B cell (primary cell): ENCODE measurements around the gene SLC6A6. TPM values are rescaled to one million over a fixed set of nuclear protein-coding genes. Genes with fewer than 3 reads are reported as not detected.

ENCODE experiments used
- ATAC-seq: fragments of 200-7000 bp; cut with Tn5 transposase; one replicate; pipeline ENCODE4 v1.10.0; 2021; ENCODE audit warnings: low read depth, mild to moderate bottlenecking, moderate number of reproducible peaks, moderate library complexity
- CTCF ChIA-PET: fragments of 350-600 bp; sonication (Branson Sonifier 250); formaldehyde crosslinking; loops from one replicate; lab custom pipeline; 2021; ENCODE audit warnings: antibody characterized with exemption, inconsistent platforms; lab: Charles Lee
- POLR2A ChIA-PET: fragments of 350-600 bp; sonication (Branson Sonifier 250); formaldehyde crosslinking; loops from one replicate; lab custom pipeline; 2021; ENCODE audit warnings: antibody characterized with exemption; lab: Charles Lee
- DNase-seq: peaks from one replicate; pipeline ENCODE4 v3.0.0; 2013
- H2AFZ ChIP-seq: 2 replicates; pipeline ENCODE4 v1.6.1; 2012; ENCODE audit warnings: mild to moderate bottlenecking, low read depth, low read length; ENCODE audit not compliant: insufficient read depth, poor library complexity, severe bottlenecking
- H3K27ac ChIP-seq, 2 donors: 1 replicate in 1 of 2; 2 replicates in 1 of 2; pipeline ENCODE4 v1.5.1; 2012 to 2013; ENCODE audit warnings: low read length in 2 of 2, mild to moderate bottlenecking in 2 of 2, moderate library complexity in 1 of 2
- H3K27me3 ChIP-seq, 4 experiments: fragments of 200-600 bp in 1 of 4; sonication (generic) in 1 of 4; replicated peaks in 1 of 4; 1 replicate in 2 of 4; 2 replicates in 2 of 4; pipeline versions ENCODE4 v1.6.1 to v1.7.0; 2013 to 2016; ENCODE audit warnings: low read length in 3 of 4, mild to moderate bottlenecking in 2 of 4, mixed read lengths in 1 of 4, moderate library complexity in 1 of 4; ENCODE audit not compliant: insufficient read depth in 4 of 4, control insufficient read depth in 3 of 4; ENCODE audit errors: control extremely low read depth in 1 of 4
- H3K36me3 ChIP-seq, 2 experiments: replicated peaks in 1 of 2; 1 replicate in 1 of 2; 2 replicates in 1 of 2; pipeline versions ENCODE4 v1.6.1 to v1.7.1; 2013; ENCODE audit warnings: low read length in 1 of 2; ENCODE audit not compliant: insufficient read depth in 2 of 2, control insufficient read depth in 1 of 2; ENCODE audit errors: control extremely low read depth in 1 of 2, extremely low read depth in 1 of 2
- H3K4me1 ChIP-seq, 2 donors: fragments of 200-600 bp in 1 of 2; sonication (generic) in 1 of 2; 1 replicate in 1 of 2; 2 replicates in 1 of 2; pipeline versions ENCODE4 v1.5.1 to v1.6.1; 2013 to 2017; ENCODE audit warnings: low read length in 2 of 2; ENCODE audit not compliant: control insufficient read depth in 2 of 2, insufficient read depth in 2 of 2
- H3K4me2 ChIP-seq: replicated peaks from 2 replicates; pipeline ENCODE3; 2012; ENCODE audit warnings: mild to moderate bottlenecking, low read depth, low read length; ENCODE audit not compliant: poor library complexity, severe bottlenecking
- H3K4me3 ChIP-seq, 5 experiments: fragments of 200-600 bp in 1 of 5; sonication (generic) in 1 of 5; 1 replicate in 3 of 5; 2 replicates in 2 of 5; pipeline versions ENCODE4 v1.5.1 to v1.7.0; 2011 to 2016; ENCODE audit warnings: low read length in 4 of 5, mild to moderate bottlenecking in 4 of 5, low read depth in 2 of 5, control low read depth in 1 of 5, moderate library complexity in 1 of 5; ENCODE audit not compliant: insufficient read depth in 1 of 5; ENCODE audit errors: control extremely low read depth in 1 of 5, extremely low read depth in 1 of 5
- H3K79me2 ChIP-seq: fragments of 200-600 bp; sonication (generic); one replicate; pipeline ENCODE4 v1.6.0; 2016; ENCODE audit warnings: low read length; ENCODE audit not compliant: control insufficient read depth, insufficient read depth
- H3K9ac ChIP-seq: fragments of 200-600 bp; sonication (generic); 2 replicates; pipeline ENCODE4 v1.6.1; 2017; ENCODE audit warnings: mild to moderate bottlenecking, low read length, moderate library complexity
- H3K9me3 ChIP-seq, 3 donors: one replicate each; pipeline versions ENCODE4 v1.6.1 to v1.7.1; 2013; ENCODE audit warnings: low read length in 2 of 3; ENCODE audit not compliant: control insufficient read depth in 2 of 3, insufficient read depth in 1 of 3; ENCODE audit errors: control extremely low read depth in 1 of 3
- H4K20me1 ChIP-seq: 2 replicates; pipeline ENCODE4 v1.6.0; 2012; ENCODE audit warnings: mild to moderate bottlenecking, low read length; ENCODE audit not compliant: insufficient read depth, control insufficient read depth, poor library complexity, severe bottlenecking
- H3K27ac Mint-ChIP-seq: one replicate; pipeline ENCODE4 v1.8.0; 2021; ENCODE audit warnings: mixed read lengths
- H3K27me3 Mint-ChIP-seq: one replicate; pipeline ENCODE4 v1.8.0; 2021; ENCODE audit warnings: mixed read lengths
- H3K4me1 Mint-ChIP-seq: one replicate; pipeline ENCODE4 v1.8.0; 2021; ENCODE audit warnings: mixed read lengths
- H3K4me3 Mint-ChIP-seq: one replicate; pipeline ENCODE4 v1.8.0; 2021; ENCODE audit warnings: mixed read lengths
- H3K9me3 Mint-ChIP-seq: one replicate; pipeline ENCODE4 v1.8.0; 2022; ENCODE audit warnings: mixed read lengths; ENCODE audit not compliant: insufficient read depth
- EZH2 ChIP-seq: IDR thresholded peaks from 2 replicates; pipeline ENCODE4 v1.6.1; 2012; ENCODE audit warnings: borderline replicate concordance, low read depth, mild to moderate bottlenecking, moderate library complexity, low read length; ENCODE audit not compliant: insufficient read depth, poor library complexity, severe bottlenecking
- WGBS: methylation state at CpG from one replicate; pipeline ENCODE4 v1.1.5; 2013; ENCODE audit warnings: missing lambda C conversion rate; ENCODE audit not compliant: insufficient coverage; 5-methylcytosine and 5-hydroxymethylcytosine counted together
- intact Hi-C: fragments of 100-400 bp; cut with micrococcal nuclease; formaldehyde crosslinking; loops from one replicate; pipeline ENCODE4 v1.10.0; 2022
- polyA plus RNA-seq: library from polyadenylated mRNA; depleted of rRNA; stranded (reverse); fragments of >200 nt; gene quantifications from 2 replicates; pipeline ENCODE4 v1.2.3, GENCODE V29; 2012
- total RNA-seq, 2 donors: library from RNA; stranded (reverse); fragments of 120-200 nt in 1 of 2; gene quantifications; 1 replicate in 1 of 2; 2 replicates in 1 of 2; pipeline versions ENCODE4 v1.2.3 to v1.2.4, GENCODE V29; 2013 to 2022
- TF ChIP-seq, protein P1 (sequence below): fragments of 200-600 bp; IDR thresholded peaks from one replicate; pipeline ENCODE4 v1.8.0; 2022; ENCODE audit warnings: antibody characterized with exemption, mild to moderate bottlenecking

SLC6A6 gene
- total and polyA plus RNA-seq, 2 donors (not counting 1 experiment from before 2014, with no cell fraction given) = 34.2 to 48.7 TPM

DNA sequence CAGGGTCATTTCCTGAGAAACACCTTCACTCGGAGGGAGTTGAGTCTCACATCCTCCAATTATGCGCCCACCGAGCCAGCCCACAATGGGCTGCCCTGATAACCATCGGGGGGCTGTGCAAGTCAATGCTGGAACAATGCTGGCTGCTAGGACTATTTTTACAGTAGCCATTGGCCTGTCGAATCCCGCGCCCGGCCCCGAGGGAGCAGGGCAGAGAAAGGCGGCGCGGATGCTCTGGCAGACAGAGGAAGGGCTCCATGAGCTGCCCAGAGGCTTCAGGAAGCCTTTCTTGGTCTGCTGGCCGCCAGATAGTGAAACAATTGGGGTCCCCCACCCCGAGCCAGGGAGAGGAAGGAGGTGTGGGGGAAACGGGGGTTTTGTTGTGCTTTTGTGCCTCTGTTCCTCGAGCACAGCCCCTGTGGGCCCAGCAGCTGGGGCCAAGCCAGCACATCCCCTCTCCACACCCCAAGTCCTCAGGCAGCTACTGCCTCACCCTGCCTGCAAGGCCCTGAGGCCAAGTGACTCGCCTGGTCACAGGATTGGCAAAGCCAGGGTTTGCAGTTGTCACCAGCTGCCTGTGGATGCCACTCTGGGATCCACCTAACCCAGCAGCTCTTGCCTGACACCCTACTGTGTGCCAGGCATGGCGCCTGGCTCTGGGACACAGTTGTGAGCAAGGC lies 39.0 kb downstream of the SLC6A6 start:
- Histone ChIP-seq H3K4me1 (peaks cover 14 to 29% of the 10 kb centered on the region in 2 donors), H3K9me3 (no peaks in the 10 kb centered on the region), H2AFZ (no peak overlapping the region), H3K36me3 (peaks cover 0 to 25% of the 10 kb centered on the region in 2 experiments), H3K9ac (no peak overlapping the region), H3K79me2 (peaks cover 50% of the 10 kb centered on the region), H3K4me2 (no peak overlapping the region), H3K27ac (no peak overlapping the region), H3K4me3 (no peak overlapping the region), H4K20me1 (peaks cover 39% of the 10 kb centered on the region), H3K27me3 (no peaks in the 10 kb centered on the region)
- WGBS = 79% methylated on average over 15 of the region's 18 CpGs
- Mint-ChIP-seq H3K27me3 (no peaks in the 10 kb centered on the region), H3K9me3 (no peaks in the 10 kb centered on the region), H3K4me3 (no peak overlapping the region), H3K27ac (no peak overlapping the region), H3K4me1 (peaks cover 33% of the 10 kb centered on the region)
- ChIA-PET CTCF (interaction anchor here (1.2 kb wide), 1 partner anchor 26 kb away, joined by 4 read pairs; no protein-coding TSS in a partner anchor), POLR2A (no interaction called here)
- ATAC-seq = no peak
- no peak for DNase-seq
- TF ChIP-seq EZH2 = no peak
- TF ChIP-seq, protein P1, sequence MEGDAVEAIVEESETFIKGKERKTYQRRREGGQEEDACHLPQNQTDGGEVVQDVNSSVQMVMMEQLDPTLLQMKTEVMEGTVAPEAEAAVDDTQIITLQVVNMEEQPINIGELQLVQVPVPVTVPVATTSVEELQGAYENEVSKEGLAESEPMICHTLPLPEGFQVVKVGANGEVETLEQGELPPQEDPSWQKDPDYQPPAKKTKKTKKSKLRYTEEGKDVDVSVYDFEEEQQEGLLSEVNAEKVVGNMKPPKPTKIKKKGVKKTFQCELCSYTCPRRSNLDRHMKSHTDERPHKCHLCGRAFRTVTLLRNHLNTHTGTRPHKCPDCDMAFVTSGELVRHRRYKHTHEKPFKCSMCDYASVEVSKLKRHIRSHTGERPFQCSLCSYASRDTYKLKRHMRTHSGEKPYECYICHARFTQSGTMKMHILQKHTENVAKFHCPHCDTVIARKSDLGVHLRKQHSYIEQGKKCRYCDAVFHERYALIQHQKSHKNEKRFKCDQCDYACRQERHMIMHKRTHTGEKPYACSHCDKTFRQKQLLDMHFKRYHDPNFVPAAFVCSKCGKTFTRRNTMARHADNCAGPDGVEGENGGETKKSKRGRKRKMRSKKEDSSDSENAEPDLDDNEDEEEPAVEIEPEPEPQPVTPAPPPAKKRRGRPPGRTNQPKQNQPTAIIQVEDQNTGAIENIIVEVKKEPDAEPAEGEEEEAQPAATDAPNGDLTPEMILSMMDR = no peak
- intact Hi-C loops = no loop called here

DNA sequence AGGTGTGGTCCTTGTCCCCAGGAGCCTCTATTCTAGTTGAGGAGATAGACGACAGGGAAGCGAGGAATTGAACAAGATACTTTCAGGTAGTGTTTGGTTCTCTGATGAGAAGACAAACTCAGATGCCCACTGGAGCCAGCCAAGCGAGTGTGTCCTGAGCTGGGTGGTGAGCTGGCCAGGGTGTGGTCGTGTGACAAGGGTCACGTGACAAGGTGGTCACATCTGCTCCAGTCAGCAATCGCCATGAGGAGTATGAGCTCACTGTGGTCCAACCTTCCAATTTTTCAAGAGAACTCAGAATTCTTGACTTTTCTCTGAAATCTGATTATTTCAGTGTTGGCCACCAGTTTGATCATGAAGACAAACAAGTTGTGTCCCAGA lies 39.5 kb downstream of the SLC6A6 start:
- H4K20me1 ChIP-seq = peaks cover 39% of the 10 kb centered on the region
- H3K9me3 ChIP-seq = no peaks in the 10 kb centered on the region
- no peak overlapping the region for H3K9ac ChIP-seq
- H3K27ac ChIP-seq = no peak overlapping the region
- H3K4me3 Mint-ChIP-seq = no peak overlapping the region
- CTCF ChIA-PET = interaction anchor here (1.2 kb wide), 1 partner anchor 25 kb away, joined by 4 read pairs; no protein-coding TSS in a partner anchor
- no peak overlapping the region for H2AFZ ChIP-seq
- intact Hi-C loops = no loop called here
- no peak overlapping the region for H3K4me3 ChIP-seq
- peaks cover 0 to 30% of the 10 kb centered on the region in 2 experiments for H3K36me3 ChIP-seq
- peaks cover 14 to 25% of the 10 kb centered on the region in 2 donors for H3K4me1 ChIP-seq
- peaks cover 45% of the 10 kb centered on the region for H3K79me2 ChIP-seq
- WGBS = 91% methylated on average over 6 of the region's 6 CpGs
- ATAC-seq (no peak), DNase-seq (no peak)
- H3K27ac Mint-ChIP-seq = no peak overlapping the region
- no peaks in the 10 kb centered on the region for H3K9me3 Mint-ChIP-seq
- H3K27me3 Mint-ChIP-seq = no peaks in the 10 kb centered on the region
- peaks cover 29% of the 10 kb centered on the region for H3K4me1 Mint-ChIP-seq
- no peaks in the 10 kb centered on the region for H3K27me3 ChIP-seq
- POLR2A ChIA-PET = no interaction called here
- H3K4me2 ChIP-seq = no peak overlapping the region
- no peak for TF ChIP-seq EZH2
- TF ChIP-seq, protein P1 = no peak
